ENCODE data around the gene ICAM2. TPM values are rescaled to one million over a fixed set of nuclear protein-coding genes. Genes with fewer than 3 reads are reported as not detected.

Gene ICAM2
- total and polyA plus RNA-seq, 2 donors from 2014 or later, result 38.8 to 55.8 TPM

DNA sequence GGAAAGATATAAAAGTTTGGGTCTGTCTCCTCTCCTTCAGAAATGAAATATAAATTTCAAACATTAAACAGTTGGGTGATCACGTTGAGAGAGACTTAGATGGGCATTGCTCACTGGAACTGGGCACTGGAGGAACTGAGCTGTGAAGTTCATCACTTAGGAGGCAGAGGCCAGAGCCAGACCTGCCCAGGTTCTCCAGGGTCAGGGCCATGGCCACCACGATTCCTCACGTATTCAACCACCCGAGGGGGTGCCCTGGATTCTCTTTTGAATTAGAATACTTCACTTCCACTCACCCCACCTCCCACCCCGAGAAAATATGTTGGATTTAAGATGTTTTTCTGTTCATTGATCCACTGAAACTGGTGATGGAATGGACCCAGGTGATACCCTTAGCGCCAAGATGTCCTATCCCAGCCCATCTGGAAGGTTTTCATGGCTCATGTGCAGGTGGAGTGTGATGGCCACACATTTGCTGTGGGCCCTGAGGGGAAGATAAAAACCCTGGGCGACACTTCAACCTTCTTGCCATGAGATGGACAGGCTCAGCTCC is 16.1 kb downstream of the ICAM2 start:
- H3K9me3 ChIP-seq (ENCODE audit: control insufficient read depth in 2 of 3, insufficient read depth in 1 of 3, low read length in 3 of 3), result no peaks in the 10 kb centered on the region
- TF ChIP-seq, protein P1, sequence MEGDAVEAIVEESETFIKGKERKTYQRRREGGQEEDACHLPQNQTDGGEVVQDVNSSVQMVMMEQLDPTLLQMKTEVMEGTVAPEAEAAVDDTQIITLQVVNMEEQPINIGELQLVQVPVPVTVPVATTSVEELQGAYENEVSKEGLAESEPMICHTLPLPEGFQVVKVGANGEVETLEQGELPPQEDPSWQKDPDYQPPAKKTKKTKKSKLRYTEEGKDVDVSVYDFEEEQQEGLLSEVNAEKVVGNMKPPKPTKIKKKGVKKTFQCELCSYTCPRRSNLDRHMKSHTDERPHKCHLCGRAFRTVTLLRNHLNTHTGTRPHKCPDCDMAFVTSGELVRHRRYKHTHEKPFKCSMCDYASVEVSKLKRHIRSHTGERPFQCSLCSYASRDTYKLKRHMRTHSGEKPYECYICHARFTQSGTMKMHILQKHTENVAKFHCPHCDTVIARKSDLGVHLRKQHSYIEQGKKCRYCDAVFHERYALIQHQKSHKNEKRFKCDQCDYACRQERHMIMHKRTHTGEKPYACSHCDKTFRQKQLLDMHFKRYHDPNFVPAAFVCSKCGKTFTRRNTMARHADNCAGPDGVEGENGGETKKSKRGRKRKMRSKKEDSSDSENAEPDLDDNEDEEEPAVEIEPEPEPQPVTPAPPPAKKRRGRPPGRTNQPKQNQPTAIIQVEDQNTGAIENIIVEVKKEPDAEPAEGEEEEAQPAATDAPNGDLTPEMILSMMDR (IDR thresholded peaks at IDR 0.05; ENCODE audit: borderline replicate concordance, extremely low read depth, insufficient read depth), result no peak
- H3K27me3 ChIP-seq (ENCODE audit: control insufficient read depth, insufficient read depth, low read length), result no peaks in the 10 kb centered on the region
- H3K4me3 ChIP-seq (ENCODE audit: low read length in 3 of 3), result no peak overlapping the region
- H3K4me1 ChIP-seq (ENCODE audit: control insufficient read depth in 2 of 3, insufficient read depth in 2 of 3, low read depth in 1 of 3, low read length in 3 of 3), result peaks cover 0 to 15% (median 3%) of the 10 kb centered on the region in 3 donors
- FAIRE-seq (no peak), DNase-seq (no peak)
- intact Hi-C loops (cut with DNase I), result no loop called here
- H3K36me3 ChIP-seq (ENCODE audit: control insufficient read depth in 2 of 3, insufficient read depth in 3 of 3, low read length in 3 of 3), result no peaks in the 10 kb centered on the region
- no peak overlapping the region for H3K27ac ChIP-seq (ENCODE audit: low read depth in 2 of 2, low read length in 2 of 2)
- H3K9ac ChIP-seq (ENCODE audit: low read length in 3 of 3), result no peak overlapping the region

- peaks cover 0 to 12% (median 3%) of the 10 kb centered on the region in 3 donors for H3K4me1 ChIP-seq (ENCODE audit: control insufficient read depth in 2 of 3, insufficient read depth in 2 of 3, low read depth in 1 of 3, low read length in 3 of 3)
- intact Hi-C loops (cut with DNase I), result no loop called here
- H3K9ac ChIP-seq (ENCODE audit: low read length in 3 of 3), result no peak overlapping the region
- H3K36me3 ChIP-seq (ENCODE audit: control insufficient read depth in 2 of 3, insufficient read depth in 3 of 3, low read length in 3 of 3), result no peaks in the 10 kb centered on the region
- no peaks in the 10 kb centered on the region for H3K9me3 ChIP-seq (ENCODE audit: control insufficient read depth in 2 of 3, insufficient read depth in 1 of 3, low read length in 3 of 3)
- FAIRE-seq, result no peak
- TF ChIP-seq, protein P1 (IDR thresholded peaks at IDR 0.05; ENCODE audit: borderline replicate concordance, extremely low read depth, insufficient read depth), result no peak
- no peaks in the 10 kb centered on the region for H3K27me3 ChIP-seq (ENCODE audit: control insufficient read depth, insufficient read depth, low read length)
- DNase-seq, result no peak
- no peak overlapping the region for H3K4me3 ChIP-seq (ENCODE audit: low read length in 3 of 3)
- H3K27ac ChIP-seq (ENCODE audit: low read depth in 2 of 2, low read length in 2 of 2), result no peak overlapping the region
Observed at GRCh38 chr17:64003526-64004121, 16.8 kb downstream of the ICAM2 start.

DNA sequence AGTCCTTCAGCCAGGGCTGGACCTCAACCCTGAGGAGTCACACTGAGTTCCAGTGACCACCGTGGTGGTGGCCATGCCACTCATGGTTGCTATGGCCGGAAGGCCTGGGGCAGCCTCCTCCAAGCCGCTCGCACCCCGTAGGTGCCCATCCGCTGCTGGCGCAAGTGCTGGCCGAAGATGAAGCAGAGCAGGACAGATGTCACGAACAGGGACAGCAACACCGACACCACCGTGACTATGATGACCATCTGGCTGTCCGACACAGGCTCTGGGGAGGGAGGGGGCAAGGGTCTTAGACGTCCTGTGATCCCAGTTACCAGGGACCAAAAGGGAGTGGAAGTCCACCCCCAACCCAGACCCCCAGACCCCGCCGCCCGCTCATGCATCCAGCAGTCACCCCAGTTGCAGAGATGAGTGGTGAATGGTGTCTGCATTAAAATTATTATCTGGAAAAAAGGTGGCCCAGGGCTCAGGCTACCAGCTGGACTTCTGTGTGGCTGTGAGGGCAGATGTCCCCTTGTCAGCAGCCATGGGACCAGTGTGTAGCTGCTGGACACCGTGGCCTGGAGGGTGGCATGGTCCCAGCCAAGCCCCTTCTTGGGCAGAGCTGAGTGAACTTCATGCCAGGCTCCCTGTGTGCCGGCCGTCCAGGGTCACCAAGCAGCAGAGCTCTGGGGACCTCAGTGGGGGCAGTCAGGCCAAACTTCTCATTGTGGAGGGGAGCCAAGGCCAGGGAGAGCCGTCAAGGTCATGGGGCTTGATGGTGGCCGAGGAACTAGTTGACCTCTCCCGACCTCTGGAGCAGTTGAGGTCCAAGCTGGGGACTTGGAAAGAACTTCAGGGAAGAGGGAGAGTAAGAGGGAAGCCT is 17.5 kb downstream of the ICAM2 start:
- Histone ChIP-seq H3K4me3 (ENCODE audit: low read length in 3 of 3) (no peak overlapping the region), H3K9ac (ENCODE audit: low read length in 3 of 3) (no peak overlapping the region), H3K9me3 (ENCODE audit: control insufficient read depth in 2 of 3, insufficient read depth in 1 of 3, low read length in 3 of 3) (no peaks in the 10 kb centered on the region), H3K27ac (ENCODE audit: low read depth in 2 of 2, low read length in 2 of 2) (no peak overlapping the region), H3K36me3 (ENCODE audit: control insufficient read depth in 2 of 3, insufficient read depth in 3 of 3, low read length in 3 of 3) (no peaks in the 10 kb centered on the region), H3K4me1 (ENCODE audit: control insufficient read depth in 2 of 3, insufficient read depth in 2 of 3, low read depth in 1 of 3, low read length in 3 of 3) (peaks cover 0 to 13% (median 0%) of the 10 kb centered on the region in 3 donors), H3K27me3 (ENCODE audit: control insufficient read depth, insufficient read depth, low read length) (no peaks in the 10 kb centered on the region)
- intact Hi-C loops (cut with DNase I), result no loop called here
- TF ChIP-seq, protein P1 (IDR thresholded peaks at IDR 0.05; ENCODE audit: borderline replicate concordance, extremely low read depth, insufficient read depth), result no peak
- FAIRE-seq, result no peak
- DNase-seq, result peak in 1 of 5 donors; percentile 30

Measured in kidney (tissue), 14 donors.